GM18511 (cell line): Measurements from ENCODE around the gene MRPS18B.
A peak's percentile ranks its signal among the peaks of the same experiment; 100 is the strongest.

Experiments
- ATAC-seq: cut with Tn5 transposase; IDR thresholded peaks from one replicate; pipeline ENCODE4 v1.9.1; 2021; ENCODE audit warnings: mild to moderate bottlenecking, moderate library complexity; ENCODE audit not compliant: unreplicated experiment

MRPS18B gene

GRCh38 chr6:30601815-30602641 lies 15.6 kb upstream of the MRPS18B start:
- ATAC-seq = no peak

- ATAC-seq = no peak
Observed at GRCh38 chr6:30603961-30604360, 13.7 kb upstream of the MRPS18B start.

GRCh38 chr6:30610065-30610464 lies 7.6 kb upstream of the MRPS18B start:
- ATAC-seq = no peak

- no peak for ATAC-seq
Observed at GRCh38 chr6:30611150-30611855, 6.3 kb upstream of the MRPS18B start.

GRCh38 chr6:30611856-30612194 lies 5.8 kb upstream of the MRPS18B start:
- ATAC-seq = no peak

- no peak for ATAC-seq
Observed at GRCh38 chr6:30612213-30612612, 5.4 kb upstream of the MRPS18B start.

- no peak for ATAC-seq
Observed at GRCh38 chr6:30612687-30613248, 4.9 kb upstream of the MRPS18B start.

GRCh38 chr6:30613251-30614043 lies 4.2 kb upstream of the MRPS18B start:
- ATAC-seq = no peak

GRCh38 chr6:30614044-30614842 lies 3.4 kb upstream of the MRPS18B start:
- no peak for ATAC-seq

- ATAC-seq = peak; percentile 50
Observed at GRCh38 chr6:30614843-30615218, 2.8 kb upstream of the MRPS18B start.

GRCh38 chr6:30615219-30615957 lies 2.3 kb upstream of the MRPS18B start:
- ATAC-seq = no peak

GRCh38 chr6:30615958-30616810 lies 1.5 kb upstream of the MRPS18B start:
- no peak for ATAC-seq

GRCh38 chr6:30616811-30617564 lies 652 bp upstream of the MRPS18B start, which contains the start of gene PPP1R10:
PPP1R10 (minus strand) TSS chr6:30617243; CDS start chr6:30609944, 7,299 bp downstream.
- ATAC-seq = peak; percentile 83

GRCh38 chr6:30618270-30618797 lies 694 bp downstream of the MRPS18B start:
- no peak for ATAC-seq

GRCh38 chr6:30619561-30619960 lies 1.9 kb downstream of the MRPS18B start:
- no peak for ATAC-seq

- no peak for ATAC-seq
Observed at GRCh38 chr6:30625511-30625910, 7.9 kb downstream of the MRPS18B start.

GRCh38 chr6:30626484-30627366 lies 9.1 kb downstream of the MRPS18B start, which contains the start of gene ATAT1:
ATAT1 (plus strand) TSS chr6:30626874.
- peak; percentile 91 for ATAC-seq
